Measurements from ENCODE around the gene DRC1. TPM values are rescaled to one million over a fixed set of nuclear protein-coding genes. Genes with fewer than 3 reads are reported as not detected.
"Not testable (repeated sequence)": the region's sequence is repeated elsewhere in the genome, so short reads cannot be mapped to it uniquely, and the experiment has no call there.

Gene DRC1
- not detected for total RNA-seq

- H3K36me3 ChIP-seq = no peaks in the 10 kb centered on the region
- in situ Hi-C loops (cut with MboI; ENCODE audit: low pct_ligation_motif_present in 1 of 4, low pct_unique_long_range_greater_than_20kb in 1 of 4, low sequenced_read_pairs in 3 of 4) = no loop called here
- H3K9me3 ChIP-seq = no peaks in the 10 kb centered on the region
- H3K4me1 ChIP-seq = peaks cover 0 to 8% (median 3%) of the 10 kb centered on the region in 4 donors
- no peak within 1 kb of the TSS for H3K27ac ChIP-seq
- peaks cover 15% of the 10 kb centered on the region for H3K27me3 ChIP-seq
- TF ChIP-seq, protein P1, sequence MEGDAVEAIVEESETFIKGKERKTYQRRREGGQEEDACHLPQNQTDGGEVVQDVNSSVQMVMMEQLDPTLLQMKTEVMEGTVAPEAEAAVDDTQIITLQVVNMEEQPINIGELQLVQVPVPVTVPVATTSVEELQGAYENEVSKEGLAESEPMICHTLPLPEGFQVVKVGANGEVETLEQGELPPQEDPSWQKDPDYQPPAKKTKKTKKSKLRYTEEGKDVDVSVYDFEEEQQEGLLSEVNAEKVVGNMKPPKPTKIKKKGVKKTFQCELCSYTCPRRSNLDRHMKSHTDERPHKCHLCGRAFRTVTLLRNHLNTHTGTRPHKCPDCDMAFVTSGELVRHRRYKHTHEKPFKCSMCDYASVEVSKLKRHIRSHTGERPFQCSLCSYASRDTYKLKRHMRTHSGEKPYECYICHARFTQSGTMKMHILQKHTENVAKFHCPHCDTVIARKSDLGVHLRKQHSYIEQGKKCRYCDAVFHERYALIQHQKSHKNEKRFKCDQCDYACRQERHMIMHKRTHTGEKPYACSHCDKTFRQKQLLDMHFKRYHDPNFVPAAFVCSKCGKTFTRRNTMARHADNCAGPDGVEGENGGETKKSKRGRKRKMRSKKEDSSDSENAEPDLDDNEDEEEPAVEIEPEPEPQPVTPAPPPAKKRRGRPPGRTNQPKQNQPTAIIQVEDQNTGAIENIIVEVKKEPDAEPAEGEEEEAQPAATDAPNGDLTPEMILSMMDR (IDR thresholded peaks at IDR 0.05) = no peak
- TF ChIP-seq POLR2AphosphoS5 (IDR thresholded peaks at IDR 0.05) (no peak), EP300 (IDR thresholded peaks at IDR 0.05; ENCODE audit: low read depth) (no peak), POLR2A (IDR thresholded peaks at IDR 0.05) (no peak)
- intact Hi-C loops (cut with DNase I; ENCODE audit: low total_unique reads) = no loop called here
- peak within 1 kb of the TSS in 1 of 4 donors; percentile 40 for H3K4me3 ChIP-seq
- 25 to 83% methylated on average over 15 to 59 of the region's 63 CpGs for WGBS, 2 donors (ENCODE audit: low coverage in 1 of 2)
- peak; percentile 23 for DNase-seq
Observed at GRCh38 chr2:26401739-26402541, at the start of gene DRC1. Gene DRC1, plus strand, starts transcription at chr2:26401920. Its CDS starts 70 bp downstream, at chr2:26401990.

- TF ChIP-seq, protein P1 (IDR thresholded peaks at IDR 0.05) = no peak
- TF ChIP-seq POLR2AphosphoS5 (IDR thresholded peaks at IDR 0.05) (no peak), EP300 (IDR thresholded peaks at IDR 0.05; ENCODE audit: low read depth) (no peak), POLR2A (IDR thresholded peaks at IDR 0.05) (no peak)
- in situ Hi-C loops (cut with MboI; ENCODE audit: low pct_ligation_motif_present in 1 of 4, low pct_unique_long_range_greater_than_20kb in 1 of 4, low sequenced_read_pairs in 3 of 4) = no loop called here
- Histone ChIP-seq H3K27ac (no peak overlapping the region), H3K36me3 (no peaks in the 10 kb centered on the region), H3K9me3 (no peaks in the 10 kb centered on the region), H3K4me1 (peaks cover under 1 to 15% (median 4%) of the 10 kb centered on the region in 4 donors), H3K27me3 (no peaks in the 10 kb centered on the region), H3K4me3 (no peak overlapping the region)
- intact Hi-C loops (cut with DNase I; ENCODE audit: low total_unique reads) = no loop called here
- no peak for DNase-seq
- WGBS, 2 donors (ENCODE audit: low coverage in 1 of 2) = 71 to 97% methylated on average over 1 of the region's 1 CpG
Observed at GRCh38 chr2:26352892-26353291, 48.8 kb upstream of the DRC1 start.

GRCh38 chr2:26354469-26354868 is 47.3 kb upstream of the DRC1 start:
- H3K36me3 ChIP-seq; DNase-seq; H3K27me3 ChIP-seq; H3K4me1 ChIP-seq; H3K27ac ChIP-seq; H3K4me3 ChIP-seq; intact Hi-C loops (cut with DNase I; ENCODE audit: low total_unique reads); in situ Hi-C loops (cut with MboI; ENCODE audit: low pct_ligation_motif_present in 1 of 4, low pct_unique_long_range_greater_than_20kb in 1 of 4, low sequenced_read_pairs in 3 of 4); H3K9me3 ChIP-seq: not testable (repeated sequence)
- WGBS, 2 donors (ENCODE audit: low coverage in 1 of 2) = 96 to 98% methylated on average over 2 to 16 of the region's 16 CpGs

DNA sequence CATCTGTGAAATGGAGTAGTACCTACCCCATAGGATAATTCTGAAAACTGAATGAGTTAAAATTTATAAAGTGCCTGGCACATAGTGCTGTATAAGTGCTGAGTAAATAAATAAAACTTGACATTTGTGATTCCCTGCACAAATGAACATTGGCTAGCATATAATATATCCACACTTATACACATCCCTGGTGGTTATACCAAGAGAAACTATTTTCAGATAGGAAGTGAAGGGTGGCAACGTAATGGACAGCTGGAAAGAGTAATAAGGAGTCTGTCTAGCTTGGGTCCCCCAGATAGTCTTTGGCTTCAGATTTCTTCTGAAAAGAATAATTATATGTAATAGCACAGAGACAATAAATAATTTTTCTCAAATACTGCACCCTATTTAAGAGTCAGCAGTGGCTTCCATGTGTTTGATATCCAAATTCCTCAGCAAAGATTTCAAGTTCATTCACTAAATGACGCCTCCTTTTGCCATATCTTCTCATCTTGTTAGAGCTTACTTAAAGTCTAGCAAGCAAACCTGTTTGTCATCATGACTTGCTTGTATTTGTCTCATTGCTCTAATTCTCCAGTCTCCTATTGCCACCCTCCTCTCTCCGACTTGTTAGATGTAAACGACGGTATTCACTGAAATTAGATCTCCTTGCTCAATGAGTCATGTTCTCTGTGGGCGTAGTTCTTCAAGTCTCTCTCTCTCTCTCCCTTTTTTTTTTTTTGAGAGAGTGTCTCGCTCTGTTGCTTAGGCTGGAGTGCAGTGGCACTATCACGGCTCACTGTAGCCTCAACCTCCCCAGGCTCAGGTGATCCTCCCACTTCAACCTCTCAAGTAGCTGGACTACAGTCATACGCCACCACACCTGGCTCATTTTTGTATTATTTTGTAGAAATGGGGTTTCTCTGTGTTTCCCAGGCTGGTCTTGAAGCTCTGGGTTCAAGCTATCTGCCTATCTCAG is 46.4 kb upstream of the DRC1 start:
- intact Hi-C loops (cut with DNase I; ENCODE audit: low total_unique reads) = no loop called here
- in situ Hi-C loops (cut with MboI; ENCODE audit: low pct_ligation_motif_present in 1 of 4, low pct_unique_long_range_greater_than_20kb in 1 of 4, low sequenced_read_pairs in 3 of 4) = no loop called here
- no peaks in the 10 kb centered on the region for H3K27me3 ChIP-seq
- no peaks in the 10 kb centered on the region for H3K36me3 ChIP-seq
- TF ChIP-seq EP300 (IDR thresholded peaks at IDR 0.05; ENCODE audit: low read depth) (no peak), POLR2A (IDR thresholded peaks at IDR 0.05) (no peak), POLR2AphosphoS5 (IDR thresholded peaks at IDR 0.05) (no peak)
- TF ChIP-seq, protein P1 (IDR thresholded peaks at IDR 0.05) = no peak
- no peak overlapping the region for H3K4me3 ChIP-seq
- 81 to 82% methylated on average over 6 to 9 of the region's 9 CpGs for WGBS, 2 donors (ENCODE audit: low coverage in 1 of 2)
- DNase-seq = no peak
- no peaks in the 10 kb centered on the region for H3K9me3 ChIP-seq
- H3K4me1 ChIP-seq = peaks cover 0 to 7% (median 0%) of the 10 kb centered on the region in 4 donors
- no peak overlapping the region for H3K27ac ChIP-seq
